VCaP (cell line): ENCODE results near the gene PPP6R2.

ENCODE experiments used
- H3K27ac ChIP-seq: fragments of 450-650 bp; 2 replicates; pipeline ENCODE4 v1.5.1; 2017
- CTCF ChIP-seq: fragments of 450-650 bp; conservative IDR thresholded peaks from 2 replicates; pipeline ENCODE4 v1.5.1; 2017; ENCODE audit warnings: mild to moderate bottlenecking, moderate library complexity

Gene PPP6R2

GRCh38 chr22:50441428-50441993 lies 98.4 kb downstream of the PPP6R2 start:
- no peak for TF ChIP-seq CTCF
- H3K27ac ChIP-seq = no peak overlapping the region

GRCh38 chr22:50443197-50443596 lies 100.1 kb downstream of the PPP6R2 start:
- no peak for TF ChIP-seq CTCF
- H3K27ac ChIP-seq = no peak overlapping the region

GRCh38 chr22:50443801-50444625 lies 100.9 kb downstream of the PPP6R2 start:
- no peak for TF ChIP-seq CTCF
- no peak overlapping the region; the same call in 1 of the 2 replicates for H3K27ac ChIP-seq

- no peak for TF ChIP-seq CTCF
- H3K27ac ChIP-seq = no peak overlapping the region; the same call in 1 of the 2 replicates
These were observed 101.5 kb downstream of the PPP6R2 start for GRCh38 chr22:50444663-50445062.

- H3K27ac ChIP-seq = no peak overlapping the region; the same call in 1 of the 2 replicates
- no peak for TF ChIP-seq CTCF
These were observed 102.1 kb downstream of the PPP6R2 start for GRCh38 chr22:50445071-50445879.

GRCh38 chr22:50445880-50446707 lies 103.0 kb downstream of the PPP6R2 start:
- TF ChIP-seq CTCF = no peak
- no peak overlapping the region for H3K27ac ChIP-seq
